ENCODE data around the gene ZBTB43.

ZBTB43 gene

GRCh38 chr9:126836216-126836615 lies 31.4 kb downstream of the ZBTB43 start:
- no peak overlapping the region for H2BK120ac ChIP-seq (ENCODE audit: low read depth, low read length)
- H2AK5ac ChIP-seq (ENCODE audit: low read depth, low read length), result no peak overlapping the region
- H2BK5ac ChIP-seq (ENCODE audit: low read length), result no peak overlapping the region
- H3K79me1 ChIP-seq (ENCODE audit: low read depth, low read length), result no peaks in the 10 kb centered on the region
- WGBS, 2 donors (ENCODE audit: extremely low coverage in 2 of 2, insufficient read length in 2 of 2, insufficient replicate concordance in 1 of 2), result no CpG with 5 or more reads among the region's 2 CpGs
- no peak overlapping the region for H3K14ac ChIP-seq (ENCODE audit: low read length)
- H4K91ac ChIP-seq (ENCODE audit: low read depth, low read length, poor library complexity), result no peak overlapping the region
- no peaks in the 10 kb centered on the region for H3K9me3 ChIP-seq (replicated peaks in 1 of 2; ENCODE audit: control insufficient read depth in 2 of 2, insufficient read depth in 1 of 2, low read depth in 1 of 2, low read length in 2 of 2)
- no peak overlapping the region for H3K23ac ChIP-seq (ENCODE audit: low read depth, low read length, poor library complexity)
- DNase-seq (ENCODE audit: low spot score), result no peak
- no peak overlapping the region for H2BK15ac ChIP-seq (ENCODE audit: low read length)
- H3K4ac ChIP-seq (ENCODE audit: low read length), result no peak overlapping the region
- no peak overlapping the region for H3K4me3 ChIP-seq (ENCODE audit: low read length in 2 of 2)
- no peaks in the 10 kb centered on the region for H3K27me3 ChIP-seq (ENCODE audit: control insufficient read depth in 3 of 3, insufficient read depth in 3 of 3, low read depth in 1 of 3, low read length in 3 of 3)
- no peak overlapping the region for H2AFZ ChIP-seq (ENCODE audit: low read length)
- no peak overlapping the region for H2BK12ac ChIP-seq (ENCODE audit: low read length)
- H3K4me1 ChIP-seq (ENCODE audit: control insufficient read depth in 2 of 2, insufficient read depth in 1 of 2, low read depth in 1 of 2, low read length in 2 of 2), result no peaks in the 10 kb centered on the region
- H3K36me3 ChIP-seq (replicated peaks in 1 of 2; ENCODE audit: control insufficient read depth in 2 of 2, insufficient read depth in 2 of 2, low read length in 2 of 2), result peaks cover 19 to 65% of the 10 kb centered on the region in 2 donors
- no peak overlapping the region for H3K4me2 ChIP-seq (ENCODE audit: insufficient read depth, low read length, poor library complexity, severe bottlenecking)
- H4K8ac ChIP-seq (ENCODE audit: low read depth, low read length), result no peak overlapping the region
- H3K9ac ChIP-seq (ENCODE audit: low read depth, low read length, poor library complexity), result no peak overlapping the region
- H3K18ac ChIP-seq (ENCODE audit: low read length), result no peak overlapping the region
- H3K27ac ChIP-seq (replicated peaks; ENCODE audit: low read length), result no peak overlapping the region

GRCh38 chr9:126838055-126838811 lies 33.4 kb downstream of the ZBTB43 start:
- Histone ChIP-seq H2AFZ (ENCODE audit: low read length) (no peak overlapping the region), H3K18ac (ENCODE audit: low read length) (no peak overlapping the region), H3K27ac (replicated peaks; ENCODE audit: low read length) (no peak overlapping the region), H2BK5ac (ENCODE audit: low read length) (no peak overlapping the region), H4K8ac (ENCODE audit: low read depth, low read length) (no peak overlapping the region), H3K14ac (ENCODE audit: low read length) (no peak overlapping the region), H3K23ac (ENCODE audit: low read depth, low read length, poor library complexity) (no peak overlapping the region), H2BK120ac (ENCODE audit: low read depth, low read length) (no peak overlapping the region), H2BK15ac (ENCODE audit: low read length) (no peak overlapping the region), H3K4ac (ENCODE audit: low read length) (no peak overlapping the region), H3K9ac (ENCODE audit: low read depth, low read length, poor library complexity) (no peak overlapping the region), H3K9me3 (replicated peaks in 1 of 2; ENCODE audit: control insufficient read depth in 2 of 2, insufficient read depth in 1 of 2, low read depth in 1 of 2, low read length in 2 of 2) (no peaks in the 10 kb centered on the region), H3K4me1 (ENCODE audit: control insufficient read depth in 2 of 2, insufficient read depth in 1 of 2, low read depth in 1 of 2, low read length in 2 of 2) (no peaks in the 10 kb centered on the region), H3K36me3 (replicated peaks in 1 of 2; ENCODE audit: control insufficient read depth in 2 of 2, insufficient read depth in 2 of 2, low read length in 2 of 2) (peaks cover 9 to 50% of the 10 kb centered on the region in 2 donors), H3K27me3 (ENCODE audit: control insufficient read depth in 3 of 3, insufficient read depth in 3 of 3, low read depth in 1 of 3, low read length in 3 of 3) (no peaks in the 10 kb centered on the region), H4K91ac (ENCODE audit: low read depth, low read length, poor library complexity) (no peak overlapping the region), H3K4me3 (ENCODE audit: low read length in 2 of 2) (no peak overlapping the region), H2BK12ac (ENCODE audit: low read length) (no peak overlapping the region), H2AK5ac (ENCODE audit: low read depth, low read length) (no peak overlapping the region), H3K4me2 (ENCODE audit: insufficient read depth, low read length, poor library complexity, severe bottlenecking) (no peak overlapping the region), H3K79me1 (ENCODE audit: low read depth, low read length) (no peaks in the 10 kb centered on the region)
- no CpG with 5 or more reads among the region's 7 CpGs for WGBS, 2 donors (ENCODE audit: extremely low coverage in 2 of 2, insufficient read length in 2 of 2, insufficient replicate concordance in 1 of 2)
- DNase-seq (ENCODE audit: low spot score), result no peak

- no peak overlapping the region for H4K91ac ChIP-seq (ENCODE audit: low read depth, low read length, poor library complexity)
- no peak overlapping the region for H2BK120ac ChIP-seq (ENCODE audit: low read depth, low read length)
- no peak overlapping the region for H3K23ac ChIP-seq (ENCODE audit: low read depth, low read length, poor library complexity)
- H4K8ac ChIP-seq (ENCODE audit: low read depth, low read length), result no peak overlapping the region
- no peaks in the 10 kb centered on the region for H3K27me3 ChIP-seq (ENCODE audit: control insufficient read depth in 3 of 3, insufficient read depth in 3 of 3, low read depth in 1 of 3, low read length in 3 of 3)
- H3K18ac ChIP-seq (ENCODE audit: low read length), result no peak overlapping the region
- no peak overlapping the region for H2BK15ac ChIP-seq (ENCODE audit: low read length)
- H2BK5ac ChIP-seq (ENCODE audit: low read length), result no peak overlapping the region
- H3K36me3 ChIP-seq (replicated peaks in 1 of 2; ENCODE audit: control insufficient read depth in 2 of 2, insufficient read depth in 2 of 2, low read length in 2 of 2), result peaks cover 6 to 44% of the 10 kb centered on the region in 2 donors
- no peak overlapping the region for H3K4me2 ChIP-seq (ENCODE audit: insufficient read depth, low read length, poor library complexity, severe bottlenecking)
- H3K4me3 ChIP-seq (ENCODE audit: low read length in 2 of 2), result no peak overlapping the region
- peak overlapping the region; percentile 70 for H3K9ac ChIP-seq (ENCODE audit: low read depth, low read length, poor library complexity)
- H2BK12ac ChIP-seq (ENCODE audit: low read length), result no peak overlapping the region
- DNase-seq (ENCODE audit: low spot score), result no peak
- H3K9me3 ChIP-seq (replicated peaks in 1 of 2; ENCODE audit: control insufficient read depth in 2 of 2, insufficient read depth in 1 of 2, low read depth in 1 of 2, low read length in 2 of 2), result no peaks in the 10 kb centered on the region
- H2AFZ ChIP-seq (ENCODE audit: low read length), result no peak overlapping the region
- WGBS, 2 donors (ENCODE audit: extremely low coverage in 2 of 2, insufficient read length in 2 of 2, insufficient replicate concordance in 1 of 2), result no CpG with 5 or more reads among the region's 12 CpGs
- H3K4me1 ChIP-seq (ENCODE audit: control insufficient read depth in 2 of 2, insufficient read depth in 1 of 2, low read depth in 1 of 2, low read length in 2 of 2), result no peaks in the 10 kb centered on the region
- no peak overlapping the region for H3K14ac ChIP-seq (ENCODE audit: low read length)
- no peak overlapping the region for H3K4ac ChIP-seq (ENCODE audit: low read length)
- H3K79me1 ChIP-seq (ENCODE audit: low read depth, low read length), result no peaks in the 10 kb centered on the region
- no peak overlapping the region for H2AK5ac ChIP-seq (ENCODE audit: low read depth, low read length)
- no peak overlapping the region for H3K27ac ChIP-seq (replicated peaks; ENCODE audit: low read length)
Observed at GRCh38 chr9:126838895-126839294, 34.1 kb downstream of the ZBTB43 start.

GRCh38 chr9:126839301-126839700 lies 34.5 kb downstream of the ZBTB43 start:
- H2BK15ac ChIP-seq (ENCODE audit: low read length), result no peak overlapping the region
- H3K23ac ChIP-seq (ENCODE audit: low read depth, low read length, poor library complexity), result peak overlapping the region; percentile 39
- no peak overlapping the region for H2BK120ac ChIP-seq (ENCODE audit: low read depth, low read length)
- H3K9me3 ChIP-seq (replicated peaks in 1 of 2; ENCODE audit: control insufficient read depth in 2 of 2, insufficient read depth in 1 of 2, low read depth in 1 of 2, low read length in 2 of 2), result no peaks in the 10 kb centered on the region
- no peak overlapping the region for H3K4me3 ChIP-seq (ENCODE audit: low read length in 2 of 2)
- no peak overlapping the region for H2AFZ ChIP-seq (ENCODE audit: low read length)
- H3K9ac ChIP-seq (ENCODE audit: low read depth, low read length, poor library complexity), result no peak overlapping the region
- H3K4me2 ChIP-seq (ENCODE audit: insufficient read depth, low read length, poor library complexity, severe bottlenecking), result no peak overlapping the region
- no peaks in the 10 kb centered on the region for H3K79me1 ChIP-seq (ENCODE audit: low read depth, low read length)
- no peak overlapping the region for H3K18ac ChIP-seq (ENCODE audit: low read length)
- no peak overlapping the region for H2BK12ac ChIP-seq (ENCODE audit: low read length)
- WGBS, 2 donors (ENCODE audit: extremely low coverage in 2 of 2, insufficient read length in 2 of 2, insufficient replicate concordance in 1 of 2), result no CpG with 5 or more reads among the region's 8 CpGs
- H3K27ac ChIP-seq (replicated peaks; ENCODE audit: low read length), result no peak overlapping the region
- no peak overlapping the region for H4K91ac ChIP-seq (ENCODE audit: low read depth, low read length, poor library complexity)
- H2BK5ac ChIP-seq (ENCODE audit: low read length), result no peak overlapping the region
- H4K8ac ChIP-seq (ENCODE audit: low read depth, low read length), result no peak overlapping the region
- H3K4ac ChIP-seq (ENCODE audit: low read length), result no peak overlapping the region
- H3K14ac ChIP-seq (ENCODE audit: low read length), result no peak overlapping the region
- no peaks in the 10 kb centered on the region for H3K4me1 ChIP-seq (ENCODE audit: control insufficient read depth in 2 of 2, insufficient read depth in 1 of 2, low read depth in 1 of 2, low read length in 2 of 2)
- DNase-seq (ENCODE audit: low spot score), result no peak
- H3K36me3 ChIP-seq (replicated peaks in 1 of 2; ENCODE audit: control insufficient read depth in 2 of 2, insufficient read depth in 2 of 2, low read length in 2 of 2), result peaks cover 4 to 40% of the 10 kb centered on the region in 2 donors
- no peak overlapping the region for H2AK5ac ChIP-seq (ENCODE audit: low read depth, low read length)
- no peaks in the 10 kb centered on the region for H3K27me3 ChIP-seq (ENCODE audit: control insufficient read depth in 3 of 3, insufficient read depth in 3 of 3, low read depth in 1 of 3, low read length in 3 of 3)
